A549 (cell line): ENCODE results near the gene PRDM9. TPM values are rescaled to one million over a fixed set of nuclear protein-coding genes. Genes with fewer than 3 reads are reported as not detected.
"Not testable (repeated sequence)": the region's sequence is repeated elsewhere in the genome, so short reads cannot be mapped to it uniquely, and the experiment has no call there.

ENCODE experiments used
- ATAC-seq, 2 experiments: fragments of 200-7000 bp in 1 of 2; fragments of >200 bp in 1 of 2; cut with Nextera tagmentation in 1 of 2; cut with Tn5 transposase in 1 of 2; 3 replicates each; pipeline versions ENCODE4 v1.8.0 to v1.9.1; 2018 to 2020; ENCODE audit warnings: mild to moderate bottlenecking in 1 of 2, moderate library complexity in 1 of 2
- CTCF ChIA-PET: fragments of 300-600 bp; sonication (Branson Sonifier 250); formaldehyde crosslinking; extraction: SDS; loops from one replicate; lab custom pipeline; 2021; ENCODE audit warnings: antibody characterized with exemption, inconsistent platforms; lab: Yijun Ruan, JAX
- POLR2A ChIA-PET: fragments of 350-600 bp; formaldehyde crosslinking; extraction: SDS; loops from one replicate; lab custom pipeline; 2021; ENCODE audit warnings: antibody characterized with exemption, inconsistent platforms; lab: Yijun Ruan, JAX
- DNase-seq, 2 experiments: peaks; one replicate each; pipeline versions ENCODE4 v3.0.0 to v3.0.0-alpha.2; 2011 to 2016; ENCODE audit warnings: low read depth in 1 of 2, low spot score in 1 of 2
- FAIRE-seq: peaks from 2 replicates; lab custom pipeline; 2011; peaks lifted over from hg19 to GRCh38; lab: Jason Lieb, UNC
- H3K27ac ChIP-seq, 2 experiments: fragments of >200 bp; sonication (Bioruptor Twin); formaldehyde crosslinking; 3 replicates each; pipeline ENCODE4 v1.5.1; 2016 to 2017
- H3K4me1 ChIP-seq: fragments of >200 bp; sonication (Bioruptor Twin); formaldehyde crosslinking; 3 replicates; pipeline ENCODE4 v1.6.1; 2016
- H3K4me2 ChIP-seq: fragments of >200 bp; sonication (Bioruptor Twin); formaldehyde crosslinking; 3 replicates; pipeline ENCODE4 v1.6.1; 2016
- H3K4me3 ChIP-seq: fragments of >200 bp; sonication (Bioruptor Twin); formaldehyde crosslinking; 3 replicates; pipeline ENCODE4 v1.5.1; 2016
- H3K9me3 ChIP-seq: fragments of >200 bp; sonication (Bioruptor Twin); formaldehyde crosslinking; 3 replicates; pipeline ENCODE4 v1.6.1; 2016
- CHD2 ChIP-seq: fragments of 150-350 bp; IDR thresholded peaks from 2 replicates; pipeline ENCODE4 v1.6.1; 2014; ENCODE audit warnings: low read length; ENCODE audit not compliant: partially characterized antibody
- EHMT2 ChIP-seq: fragments of 200-600 bp; sonication (generic); IDR thresholded peaks from 2 replicates; pipeline ENCODE4 v1.6.1; 2016; ENCODE audit warnings: antibody characterized with exemption, low read depth, mild to moderate bottlenecking, moderate library complexity
- FOSL2 ChIP-seq, 2 experiments: fragments of 450-650 bp in 1 of 2; fragments of >200 bp in 1 of 2; sonication (Bioruptor Twin) in 1 of 2; formaldehyde crosslinking; IDR thresholded peaks; 2 replicates each; pipeline versions ENCODE4 v1.5.0 to v1.6.1; 2016 to 2020; ENCODE audit warnings: mild to moderate bottlenecking in 1 of 2, moderate library complexity in 1 of 2
- HEYL ChIP-seq: fragments of 250-450 bp; sonication (Bioruptor Pico); IDR thresholded peaks from 2 replicates; pipeline ENCODE4 v1.8.0; 2021; ENCODE audit warnings: mild to moderate bottlenecking, moderate library complexity
- HOXA7 ChIP-seq: fragments of 250-450 bp; sonication (Bioruptor Pico); IDR thresholded peaks from 2 replicates; pipeline ENCODE4 v1.5.0; 2020; ENCODE audit warnings: mild to moderate bottlenecking, moderate library complexity
- HOXB13 ChIP-seq: fragments of 250-450 bp; sonication (Bioruptor Pico); IDR thresholded peaks from 2 replicates; pipeline ENCODE4 v1.5.0; 2020; ENCODE audit warnings: low read depth, mild to moderate bottlenecking, moderate library complexity
- NR3C1 ChIP-seq: fragments of >200 bp; sonication (Bioruptor Twin); formaldehyde crosslinking; IDR thresholded peaks from 3 replicates; pipeline ENCODE4 v1.6.1; 2017
- POLR2AphosphoS2 ChIP-seq: conservative IDR thresholded peaks from 2 replicates; pipeline ENCODE4 v1.6.1; 2012; ENCODE audit warnings: low read length, improper control_type of control experiment, inconsistent platforms
- RAD21 ChIP-seq, 2 experiments: fragments of >200 bp in 1 of 2; sonication (Bioruptor Twin) in 1 of 2; formaldehyde crosslinking in 1 of 2; IDR thresholded peaks in 1 of 2; conservative IDR thresholded peaks in 1 of 2; 2 replicates in 1 of 2; 3 replicates in 1 of 2; pipeline ENCODE4 v1.6.1; 2012 to 2018; ENCODE audit warnings: inconsistent platforms in 1 of 2
- RNF2 ChIP-seq: fragments of 200-600 bp; sonication (generic); IDR thresholded peaks from 2 replicates; pipeline ENCODE4 v1.6.1; 2016; ENCODE audit warnings: low read depth, mild to moderate bottlenecking, antibody characterized with exemption, moderate library complexity, borderline replicate concordance
- SMC3 ChIP-seq: fragments of >200 bp; sonication (Bioruptor Twin); formaldehyde crosslinking; IDR thresholded peaks from 3 replicates; pipeline ENCODE4 v1.6.1; 2018; ENCODE audit warnings: inconsistent platforms
- SREBF2 ChIP-seq: fragments of 450-650 bp; IDR thresholded peaks from 2 replicates; pipeline ENCODE4 v1.6.1; 2014; ENCODE audit warnings: mild to moderate bottlenecking, moderate library complexity
- ZC3H11A ChIP-seq: fragments of 450-650 bp; IDR thresholded peaks from 2 replicates; pipeline ENCODE4 v1.6.1; 2014; ENCODE audit warnings: antibody characterized with exemption, mild to moderate bottlenecking
- ZNF302 ChIP-seq: fragments of 250-450 bp; sonication (Bioruptor Pico); IDR thresholded peaks from 2 replicates; pipeline ENCODE4 v1.9.0; 2021; ENCODE audit warnings: inconsistent platforms, mild to moderate bottlenecking, moderate library complexity
- WGBS: methylation state at CpG from one replicate; pipeline ENCODE4 v1.1.6; 2017; ENCODE audit errors: missing lambda C conversion rate; 5-methylcytosine and 5-hydroxymethylcytosine counted together
- polyA plus RNA-seq, 4 experiments: library from polyadenylated mRNA; depleted of rRNA in 3 of 4; stranded (reverse); fragments of >200 nt; fragmentation: RNase III in 1 of 4; extraction: RNeasy Plus Mini Kit Qiagen cat#74134 plus additional on column Dnase treatment in 1 of 4; gene quantifications; 2 replicates in 3 of 4; 3 replicates in 1 of 4; pipeline ENCODE4 v1.2.3, GENCODE V29; 2011 to 2017
- TF ChIP-seq, protein P1 (sequence below): IDR thresholded peaks from 2 replicates; pipeline ENCODE4 v1.6.1; 2012; ENCODE audit warnings: low read depth, borderline replicate concordance

PRDM9 gene
- polyA plus RNA-seq, 2 of the 4 experiments (the other 2 are of a cell fraction) = not detected

DNA sequence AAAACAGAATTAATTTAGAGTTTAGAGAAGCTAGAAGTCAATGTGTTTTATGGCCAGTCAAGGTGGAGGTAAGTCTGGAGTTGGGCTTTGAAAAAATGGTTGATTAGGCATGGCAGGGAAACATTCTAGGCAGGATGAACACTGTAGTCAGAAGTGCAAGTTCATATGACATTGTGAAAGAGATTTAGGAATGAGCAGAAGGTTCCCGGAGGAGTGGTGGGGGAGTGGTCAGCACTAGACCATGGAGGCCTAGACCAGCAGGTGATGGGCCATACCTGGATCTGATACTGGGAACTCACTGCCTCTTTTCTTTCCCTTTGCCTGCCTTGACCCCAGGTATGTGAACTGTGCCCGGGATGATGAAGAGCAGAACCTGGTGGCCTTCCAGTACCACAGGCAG, 16.6 kb downstream of the PRDM9 start:
- CTCF ChIA-PET = no interaction called here
- no peaks in the 10 kb centered on the region for H3K9me3 ChIP-seq
- DNase-seq (no peak), ATAC-seq (no peak), FAIRE-seq (no peak)
- TF ChIP-seq HOXA7 (CRISPR knock-in tag) (no peak), SREBF2 (no peak), FOSL2 (IDR thresholded peaks at IDR 0.05) (no peak), FOSL2 (CRISPR knock-in tag; IDR thresholded peaks at IDR 0.05) (no peak), HOXB13 (CRISPR knock-in tag) (no peak)
- no peak overlapping the region for H3K4me3 ChIP-seq
- POLR2A ChIA-PET = no interaction called here
- H3K4me2 ChIP-seq = no peak overlapping the region
- H3K4me1 ChIP-seq = no peaks in the 10 kb centered on the region
- 12% methylated on average over 2 of the region's 2 CpGs for WGBS
- H3K27ac ChIP-seq = no peak overlapping the region

DNA sequence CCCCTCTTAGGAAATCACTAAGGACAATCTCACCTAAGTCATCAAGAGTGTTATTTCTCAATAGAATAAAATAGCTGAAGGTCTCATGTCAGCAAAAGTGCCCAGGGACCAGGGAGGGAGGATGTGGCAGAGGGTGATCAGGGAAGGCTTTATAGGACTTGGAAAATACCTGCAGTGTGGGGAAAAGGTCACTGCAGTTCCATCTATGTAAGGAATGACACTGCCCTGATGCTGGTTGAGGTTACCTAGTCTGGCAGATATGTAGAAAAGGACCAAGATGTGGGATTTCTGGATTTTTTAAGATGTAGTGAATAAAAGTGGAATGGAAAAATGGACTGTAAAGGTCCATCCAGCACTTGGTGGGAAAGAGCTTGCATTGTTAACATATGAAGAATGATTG, 18.3 kb downstream of the PRDM9 start:
- CTCF ChIA-PET = no interaction called here
- no peaks in the 10 kb centered on the region for H3K4me1 ChIP-seq
- no peak for ATAC-seq
- no peak for FAIRE-seq
- no peak overlapping the region for H3K4me3 ChIP-seq
- POLR2A ChIA-PET = no interaction called here
- H3K27ac ChIP-seq = no peak overlapping the region
- H3K9me3 ChIP-seq = no peaks in the 10 kb centered on the region
- DNase-seq = no peak
- TF ChIP-seq POLR2AphosphoS2 = no peak
- no peak overlapping the region for H3K4me2 ChIP-seq

DNA sequence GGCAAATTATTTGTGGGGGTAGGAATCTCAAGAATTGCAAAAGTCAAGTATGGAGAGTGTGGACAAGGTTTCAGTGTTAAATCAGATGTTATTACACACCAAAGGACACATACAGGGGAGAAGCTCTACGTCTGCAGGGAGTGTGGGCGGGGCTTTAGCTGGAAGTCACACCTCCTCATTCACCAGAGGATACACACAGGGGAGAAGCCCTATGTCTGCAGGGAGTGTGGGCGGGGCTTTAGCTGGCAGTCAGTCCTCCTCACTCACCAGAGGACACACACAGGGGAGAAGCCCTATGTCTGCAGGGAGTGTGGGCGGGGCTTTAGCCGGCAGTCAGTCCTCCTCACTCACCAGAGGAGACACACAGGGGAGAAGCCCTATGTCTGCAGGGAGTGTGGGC, 19.2 kb downstream of the PRDM9 start:
- CTCF ChIA-PET, DNase-seq: not testable (repeated sequence)

DNA sequence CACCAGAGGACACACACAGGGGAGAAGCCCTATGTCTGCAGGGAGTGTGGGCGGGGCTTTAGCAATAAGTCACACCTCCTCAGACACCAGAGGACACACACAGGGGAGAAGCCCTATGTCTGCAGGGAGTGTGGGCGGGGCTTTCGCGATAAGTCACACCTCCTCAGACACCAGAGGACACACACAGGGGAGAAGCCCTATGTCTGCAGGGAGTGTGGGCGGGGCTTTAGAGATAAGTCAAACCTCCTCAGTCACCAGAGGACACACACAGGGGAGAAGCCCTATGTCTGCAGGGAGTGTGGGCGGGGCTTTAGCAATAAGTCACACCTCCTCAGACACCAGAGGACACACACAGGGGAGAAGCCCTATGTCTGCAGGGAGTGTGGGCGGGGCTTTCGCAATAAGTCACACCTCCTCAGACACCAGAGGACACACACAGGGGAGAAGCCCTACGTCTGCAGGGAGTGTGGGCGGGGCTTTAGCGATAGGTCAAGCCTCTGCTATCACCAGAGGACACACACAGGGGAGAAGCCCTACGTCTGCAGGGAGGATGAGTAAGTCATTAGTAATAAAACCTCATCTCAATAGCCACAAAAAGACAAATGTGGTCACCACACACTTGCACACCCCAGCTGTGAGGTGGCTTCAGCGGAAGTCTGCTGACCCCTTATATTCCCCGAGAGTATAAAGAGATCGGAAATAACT, 20.0 kb downstream of the PRDM9 start:
- H3K4me1 ChIP-seq, DNase-seq, CTCF ChIA-PET, H3K27ac ChIP-seq, FAIRE-seq, ATAC-seq, H3K9me3 ChIP-seq, H3K4me3 ChIP-seq, H3K4me2 ChIP-seq, POLR2A ChIA-PET: not testable (repeated sequence)
- 36% methylated on average over 9 of the region's 15 CpGs for WGBS

More for the DNA sequence above, 19.2 kb downstream of the PRDM9 start:
- H3K27ac ChIP-seq, FAIRE-seq, POLR2A ChIA-PET, H3K4me2 ChIP-seq, ATAC-seq, H3K4me1 ChIP-seq, H3K4me3 ChIP-seq, H3K9me3 ChIP-seq: not testable (repeated sequence)
- 30% methylated on average over 4 of the region's 5 CpGs for WGBS

DNA sequence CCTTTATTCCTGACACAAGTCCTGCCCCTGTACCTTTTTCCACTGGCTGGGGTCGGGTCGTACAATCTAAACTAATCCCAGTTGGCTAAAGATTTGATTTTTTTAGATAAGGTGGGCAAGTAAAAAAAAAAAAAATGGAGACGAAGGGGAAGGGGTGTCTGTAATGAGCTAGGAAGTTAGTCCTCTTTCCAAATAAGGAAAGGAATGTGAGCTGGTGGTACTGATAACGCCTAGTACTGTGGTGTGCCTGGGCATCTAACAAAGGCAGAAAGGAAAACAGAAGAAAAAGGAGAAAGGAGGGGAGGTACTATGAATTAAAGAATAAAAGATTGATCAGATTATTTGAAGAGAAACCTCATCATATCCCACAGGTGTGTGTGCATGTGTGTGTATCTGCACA, 21.3 kb downstream of the PRDM9 start:
- no peaks in the 10 kb centered on the region for H3K9me3 ChIP-seq
- 38% methylated on average over 4 of the region's 4 CpGs for WGBS
- ChIA-PET CTCF (interaction anchor here (0.6 kb wide), 1 partner anchor 829 kb away, joined by 6 read pairs; no protein-coding TSS in a partner anchor), POLR2A (no interaction called here)
- TF ChIP-seq CHD2 = no peak
- no peak for TF ChIP-seq EHMT2
- TF ChIP-seq RAD21 (conservative IDR thresholded peaks at IDR 0.05 in 1 of 2, IDR thresholded peaks at IDR 0.05 in 1 of 2) = no peak
- TF ChIP-seq, protein P1, sequence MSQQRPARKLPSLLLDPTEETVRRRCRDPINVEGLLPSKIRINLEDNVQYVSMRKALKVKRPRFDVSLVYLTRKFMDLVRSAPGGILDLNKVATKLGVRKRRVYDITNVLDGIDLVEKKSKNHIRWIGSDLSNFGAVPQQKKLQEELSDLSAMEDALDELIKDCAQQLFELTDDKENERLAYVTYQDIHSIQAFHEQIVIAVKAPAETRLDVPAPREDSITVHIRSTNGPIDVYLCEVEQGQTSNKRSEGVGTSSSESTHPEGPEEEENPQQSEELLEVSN = no peak
- no peak for TF ChIP-seq RNF2
- no peak for TF ChIP-seq HEYL (CRISPR knock-in tag)
- no peak for TF ChIP-seq SMC3
- TF ChIP-seq NR3C1 = no peak
- no peak for TF ChIP-seq ZC3H11A
- no peak for TF ChIP-seq ZNF302 (CRISPR knock-in tag)
- TF ChIP-seq, all 56 proteins: peak for 0
- no peak overlapping the region for H3K27ac ChIP-seq
- DNase-seq = no peak
- FAIRE-seq = no peak
- ATAC-seq = no peak
- H3K4me3 ChIP-seq = no peak overlapping the region
- H3K4me1 ChIP-seq = no peaks in the 10 kb centered on the region
- H3K4me2 ChIP-seq = no peak overlapping the region
